ENCODE results near the gene LCE5A.
"Not testable (repeated sequence)": the region's sequence is repeated elsewhere in the genome, so short reads cannot be mapped to it uniquely, and the experiment has no call there.

LCE5A gene

GRCh38 chr1:152510503-152510902 lies at the start of gene LCE5A:
LCE5A (plus strand) TSS chr1:152510803; CDS start chr1:152511535, 732 bp downstream.
- no peak for DNase-seq (ENCODE audit: low read depth)

- DNase-seq (ENCODE audit: low read depth) = peak; percentile 40
Measured at GRCh38 chr1:152461544-152461943, 49.1 kb upstream of the LCE5A start.

- DNase-seq (ENCODE audit: low read depth) = no peak
Measured at GRCh38 chr1:152462636-152463035, 48.0 kb upstream of the LCE5A start.

- DNase-seq (ENCODE audit: low read depth) = no peak
Measured at GRCh38 chr1:152466217-152466616, 44.4 kb upstream of the LCE5A start.

- DNase-seq (ENCODE audit: low read depth) = no peak
Measured at GRCh38 chr1:152473887-152474537, 36.6 kb upstream of the LCE5A start.

GRCh38 chr1:152479792-152480595 lies 30.6 kb upstream of the LCE5A start:
- peak; percentile 55 for DNase-seq (ENCODE audit: low read depth)

GRCh38 chr1:152481869-152482664 lies 28.5 kb upstream of the LCE5A start:
- DNase-seq (ENCODE audit: low read depth) = no peak

GRCh38 chr1:152486400-152487006 lies 24.1 kb upstream of the LCE5A start:
- DNase-seq (ENCODE audit: low read depth) = no peak

GRCh38 chr1:152487871-152488270 lies 22.7 kb upstream of the LCE5A start:
- DNase-seq (ENCODE audit: low read depth) = no peak

GRCh38 chr1:152491537-152491936 lies 19.1 kb upstream of the LCE5A start:
- not testable (repeated sequence) for DNase-seq (ENCODE audit: low read depth)

- no peak for DNase-seq (ENCODE audit: low read depth)
Measured at GRCh38 chr1:152495066-152495675, 15.4 kb upstream of the LCE5A start.

GRCh38 chr1:152497273-152497672 lies 13.3 kb upstream of the LCE5A start:
- DNase-seq (ENCODE audit: low read depth) = no peak

GRCh38 chr1:152501704-152502103 lies 8.9 kb upstream of the LCE5A start:
- no peak for DNase-seq (ENCODE audit: low read depth)

- DNase-seq (ENCODE audit: low read depth) = no peak
Measured at GRCh38 chr1:152502496-152503180, 8.0 kb upstream of the LCE5A start.

- no peak for DNase-seq (ENCODE audit: low read depth)
Measured at GRCh38 chr1:152505083-152505482, 5.5 kb upstream of the LCE5A start.

- no peak for DNase-seq (ENCODE audit: low read depth)
Measured at GRCh38 chr1:152506899-152507498, 3.6 kb upstream of the LCE5A start.

GRCh38 chr1:152511596-152511995 lies 993 bp downstream of the LCE5A start:
- no peak for DNase-seq (ENCODE audit: low read depth)

- DNase-seq (ENCODE audit: low read depth) = no peak
Measured at GRCh38 chr1:152513081-152513480, 2.5 kb downstream of the LCE5A start.

- no peak for DNase-seq (ENCODE audit: low read depth)
Measured at GRCh38 chr1:152514715-152515433, 4.3 kb downstream of the LCE5A start.

- no peak for DNase-seq (ENCODE audit: low read depth)
Measured at GRCh38 chr1:152515434-152515783, 4.8 kb downstream of the LCE5A start.

All from activated T-cell treated with anti-CD3 and anti-CD28 coated beads for 24 hours (primary cell).